GM23338 (cell line): ENCODE data around the gene SIDT2. TPM values are rescaled to one million over a fixed set of nuclear protein-coding genes. Genes with fewer than 3 reads are reported as not detected.
"Not testable (repeated sequence)": the region's sequence is repeated elsewhere in the genome, so short reads cannot be mapped to it uniquely, and the experiment has no call there.

ENCODE experiments used
- ATAC-seq: fragments of 200-7000 bp; cut with Tn5 transposase; 3 replicates; pipeline ENCODE4 v1.9.1; 2020
- DNase-seq: peaks from one replicate; pipeline ENCODE4 v3.0.0-alpha.2; 2015; ENCODE audit warnings: low spot score
- H2AFZ ChIP-seq: fragments of 200-600 bp; sonication (generic); 2 replicates; pipeline ENCODE4 v1.8.0; 2016; ENCODE audit warnings: antibody characterized with exemption, mild to moderate bottlenecking, moderate library complexity
- H3F3A ChIP-seq: fragments of 200-600 bp; sonication (generic); replicated peaks from 2 replicates; pipeline ENCODE4 v1.8.0; 2017; ENCODE audit warnings: antibody characterized with exemption, mixed run types, low read depth
- H3K27ac ChIP-seq: fragments of 200-600 bp; sonication (generic); 2 replicates; pipeline ENCODE4 v1.6.1; 2016; ENCODE audit warnings: low read depth
- H3K27me3 ChIP-seq: fragments of 200-600 bp; sonication (generic); 2 replicates; pipeline ENCODE4 v1.8.0; 2016; ENCODE audit warnings: mild to moderate bottlenecking, mixed run types, moderate library complexity; ENCODE audit not compliant: insufficient read depth
- H3K36me3 ChIP-seq: fragments of 200-600 bp; sonication (generic); 2 replicates; pipeline ENCODE4 v1.8.0; 2016; ENCODE audit warnings: mild to moderate bottlenecking; ENCODE audit not compliant: insufficient read depth
- H3K4me1 ChIP-seq: fragments of 200-600 bp; sonication (generic); 2 replicates; pipeline ENCODE4 v1.8.0; 2016; ENCODE audit warnings: mild to moderate bottlenecking, moderate library complexity; ENCODE audit not compliant: insufficient read depth
- H3K4me2 ChIP-seq: fragments of 200-600 bp; sonication (generic); 2 replicates; pipeline ENCODE4 v1.7.1; 2017; ENCODE audit warnings: mixed run types
- H3K4me3 ChIP-seq: fragments of 200-600 bp; sonication (generic); 2 replicates; pipeline ENCODE4 v1.6.1; 2016; ENCODE audit warnings: mixed run types
- H3K79me2 ChIP-seq: fragments of 200-600 bp; sonication (generic); replicated peaks from 2 replicates; pipeline ENCODE4 v1.8.0; 2017; ENCODE audit warnings: mild to moderate bottlenecking; ENCODE audit not compliant: insufficient read depth
- H3K9me2 ChIP-seq: fragments of 200-600 bp; sonication (generic); 2 replicates; pipeline ENCODE4 v1.8.0; 2017; ENCODE audit not compliant: insufficient read depth
- H4K20me1 ChIP-seq: fragments of 200-600 bp; sonication (generic); replicated peaks from 2 replicates; pipeline ENCODE4 v1.8.0; 2017; ENCODE audit warnings: mild to moderate bottlenecking; ENCODE audit not compliant: insufficient read depth
- H3K27ac Mint-ChIP-seq: 2 replicates; pipeline ENCODE4 v1.8.0; 2020; ENCODE audit warnings: inconsistent platforms, mild to moderate bottlenecking, moderate library complexity, mixed read lengths
- H3K27me3 Mint-ChIP-seq: 3 replicates; pipeline ENCODE4 v1.8.0; 2022; ENCODE audit warnings: low read depth, mild to moderate bottlenecking, moderate library complexity, mixed read lengths, inconsistent platforms; ENCODE audit not compliant: insufficient read depth, poor library complexity
- H3K36me3 Mint-ChIP-seq: 3 replicates; pipeline ENCODE4 v1.8.0; 2021; ENCODE audit warnings: low read depth, mild to moderate bottlenecking, inconsistent platforms, moderate library complexity, mixed read lengths
- H3K4me1 Mint-ChIP-seq: 3 replicates; pipeline ENCODE4 v1.8.0; 2020; ENCODE audit warnings: mild to moderate bottlenecking, inconsistent platforms, mixed read lengths
- H3K4me3 Mint-ChIP-seq: 3 replicates; pipeline ENCODE4 v1.8.0; 2021; ENCODE audit warnings: moderate library complexity, mild to moderate bottlenecking, inconsistent platforms, mixed read lengths
- H3K9me3 Mint-ChIP-seq: 3 replicates; pipeline ENCODE4 v1.8.0; 2020; ENCODE audit warnings: moderate library complexity, mild to moderate bottlenecking, inconsistent platforms, mixed read lengths
- CTCF ChIP-seq, 2 experiments: fragments of 200-600 bp in 1 of 2; sonication (generic) in 1 of 2; conservative IDR thresholded peaks; 2 replicates each; pipeline versions ENCODE4 v1.5.1 to v1.6.1; 2016 to 2017; ENCODE audit warnings: antibody characterized with exemption in 2 of 2, low read depth in 2 of 2, mild to moderate bottlenecking in 2 of 2, moderate library complexity in 1 of 2
- EZH2phosphoT487 ChIP-seq: fragments of 200-600 bp; sonication (generic); IDR thresholded peaks from one replicate; pipeline ENCODE4 v1.8.1; 2018; ENCODE audit warnings: antibody characterized with exemption; ENCODE audit not compliant: unreplicated experiment
- POLR2AphosphoS5 ChIP-seq: IDR thresholded peaks from 2 replicates; pipeline ENCODE4 v1.6.1; 2016; ENCODE audit warnings: antibody characterized with exemption, low read depth
- ZNF462 ChIP-seq: fragments of 250-450 bp; sonication (Bioruptor Pico); IDR thresholded peaks from 2 replicates; pipeline ENCODE4 v1.5.0; 2020; ENCODE audit warnings: mild to moderate bottlenecking, moderate library complexity
- polyA plus RNA-seq: library from polyadenylated mRNA; unstranded; fragments of >200 nt; fragmentation: Nextera tagmentation; extraction: Ambion mirVana; gene quantifications from 2 replicates; pipeline ENCODE4 v1.2.1, GENCODE V29; 2016
- total RNA-seq: library from RNA; depleted of rRNA; stranded (reverse); fragments of >200 nt; shearing (Covaris generic); gene quantifications from 2 replicates; pipeline ENCODE4 v1.2.3, GENCODE V29; 2014

SIDT2 gene
- total and polyA plus RNA-seq, 2 experiments from 2014 or later, result 7.5 to 12.1 TPM

- H3K4me2 ChIP-seq, H3K4me3 ChIP-seq, H3K27me3 ChIP-seq, H3K4me1 Mint-ChIP-seq, H3K9me2 ChIP-seq, H3K27me3 Mint-ChIP-seq, H3F3A ChIP-seq, H2AFZ ChIP-seq, H3K4me3 Mint-ChIP-seq, H4K20me1 ChIP-seq, H3K4me1 ChIP-seq, H3K9me3 Mint-ChIP-seq, H3K79me2 ChIP-seq, H3K27ac ChIP-seq, H3K36me3 ChIP-seq, H3K27ac Mint-ChIP-seq: not testable (repeated sequence)
- H3K36me3 Mint-ChIP-seq, result peaks cover 27% of the 10 kb centered on the region
- peak; percentile 18 for ATAC-seq
- TF ChIP-seq CTCF (conservative IDR thresholded peaks at IDR 0.05; ENCODE audit: low read depth in 2 of 2), result peak; percentile 53 to 64
- peak; percentile 75 for DNase-seq
Measured at GRCh38 chr11:117208710-117209109, 30.2 kb downstream of the SIDT2 start.

- not testable (repeated sequence) for H3K27ac ChIP-seq, H4K20me1 ChIP-seq, H3K4me1 ChIP-seq, H3K4me2 ChIP-seq, H3K27me3 Mint-ChIP-seq, H3K4me1 Mint-ChIP-seq, H3K4me3 ChIP-seq, H3K27ac Mint-ChIP-seq, H3K4me3 Mint-ChIP-seq, H2AFZ ChIP-seq, H3K27me3 ChIP-seq, H3K36me3 ChIP-seq, H3K79me2 ChIP-seq, DNase-seq, H3K9me2 ChIP-seq, H3K9me3 Mint-ChIP-seq, H3F3A ChIP-seq
- peaks cover 26% of the 10 kb centered on the region for H3K36me3 Mint-ChIP-seq
- peak; percentile 6 for ATAC-seq
Measured at GRCh38 chr11:117209351-117210125, 31.0 kb downstream of the SIDT2 start.

GRCh38 chr11:117210620-117211019 is 32.1 kb downstream of the SIDT2 start:
- Histone ChIP-seq H3K4me1 (no peaks in the 10 kb centered on the region), H3F3A (no peaks in the 10 kb centered on the region), H4K20me1 (no peaks in the 10 kb centered on the region; the same call in 1 of the 2 replicates), H3K9me2 (no peaks in the 10 kb centered on the region), H3K4me2 (no peak overlapping the region), H3K27ac (no peak overlapping the region), H3K36me3 (no peaks in the 10 kb centered on the region), H3K4me3 (no peak overlapping the region), H3K79me2 (no peaks in the 10 kb centered on the region), H2AFZ (no peak overlapping the region), H3K27me3 (no peaks in the 10 kb centered on the region)
- Mint-ChIP-seq H3K4me3 (no peak overlapping the region), H3K4me1 (no peaks in the 10 kb centered on the region), H3K9me3 (no peaks in the 10 kb centered on the region), H3K36me3 (peaks cover 18% of the 10 kb centered on the region), H3K27me3 (peaks cover 5% of the 10 kb centered on the region), H3K27ac (no peak overlapping the region)
- ATAC-seq (no peak), DNase-seq (no peak)
- TF ChIP-seq EZH2phosphoT487 (no peak), POLR2AphosphoS5 (no peak), ZNF462 (CRISPR knock-in tag) (no peak)
